NB4 (cell line): ENCODE measurements around the gene NEK7.
"Not testable (repeated sequence)": the region's sequence is repeated elsewhere in the genome, so short reads cannot be mapped to it uniquely, and the experiment has no call there.

Experiments
- CTCF ChIP-seq: IDR thresholded peaks from one replicate; pipeline ENCODE4 v1.5.1; 2012; ENCODE audit warnings: low read depth, low read length
- MAX ChIP-seq: IDR thresholded peaks from 2 replicates; pipeline ENCODE4 v1.6.1; 2011; ENCODE audit warnings: low read depth, low read length
- POLR2A ChIP-seq: IDR thresholded peaks from 2 replicates; pipeline ENCODE4 v1.6.1; 2011; ENCODE audit warnings: mild to moderate bottlenecking; ENCODE audit not compliant: insufficient read length; ENCODE audit errors: extremely low read depth

- not testable (repeated sequence) for TF ChIP-seq CTCF, POLR2A, MAX
Measured at GRCh38 chr1:198227454-198227853, 70.7 kb downstream of the NEK7 start.
